ENCODE measurements around the gene EML5. TPM values are rescaled to one million over a fixed set of nuclear protein-coding genes. Genes with fewer than 3 reads are reported as not detected.

EML5 gene
- polyA plus RNA-seq, 1 experiment = 1.2 TPM

DNA sequence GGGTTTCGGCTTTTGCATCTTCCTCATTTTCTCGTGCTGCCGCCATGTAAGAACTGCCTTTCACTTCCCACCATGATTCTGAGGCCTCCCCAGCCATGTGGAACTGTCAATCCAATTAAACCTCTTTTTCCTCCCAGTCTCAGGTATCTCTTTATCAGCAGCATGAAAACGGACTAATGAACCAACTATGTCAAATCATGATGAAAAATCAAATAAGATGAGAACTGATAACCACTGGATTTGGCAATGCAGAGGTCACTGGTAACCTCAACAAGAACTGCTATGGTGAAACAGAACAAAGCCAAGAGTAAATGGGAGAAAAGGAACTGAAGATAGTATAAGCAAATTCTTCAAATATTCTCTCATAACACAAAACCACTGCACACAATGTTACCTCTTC lies 6.0 kb downstream of the EML5 start:
- ChIA-PET CTCF (interaction anchor here (1.6 kb wide), 1 partner anchor 119 kb away, joined by 7 read pairs; no protein-coding TSS in a partner anchor), POLR2A (no interaction called here)
- no peak for DNase-seq (ENCODE audit: low read depth)
- Histone ChIP-seq H3K36me3 (ENCODE audit: control insufficient read depth, insufficient read depth, low read length) (no peaks in the 10 kb centered on the region), H3K4me3 (ENCODE audit: low read depth, low read length) (no peak overlapping the region), H3K27me3 (ENCODE audit: control insufficient read depth, insufficient read depth, low read length) (peaks cover 4% of the 10 kb centered on the region; the same call in 1 of the 2 replicates)
- TF ChIP-seq, protein P1, sequence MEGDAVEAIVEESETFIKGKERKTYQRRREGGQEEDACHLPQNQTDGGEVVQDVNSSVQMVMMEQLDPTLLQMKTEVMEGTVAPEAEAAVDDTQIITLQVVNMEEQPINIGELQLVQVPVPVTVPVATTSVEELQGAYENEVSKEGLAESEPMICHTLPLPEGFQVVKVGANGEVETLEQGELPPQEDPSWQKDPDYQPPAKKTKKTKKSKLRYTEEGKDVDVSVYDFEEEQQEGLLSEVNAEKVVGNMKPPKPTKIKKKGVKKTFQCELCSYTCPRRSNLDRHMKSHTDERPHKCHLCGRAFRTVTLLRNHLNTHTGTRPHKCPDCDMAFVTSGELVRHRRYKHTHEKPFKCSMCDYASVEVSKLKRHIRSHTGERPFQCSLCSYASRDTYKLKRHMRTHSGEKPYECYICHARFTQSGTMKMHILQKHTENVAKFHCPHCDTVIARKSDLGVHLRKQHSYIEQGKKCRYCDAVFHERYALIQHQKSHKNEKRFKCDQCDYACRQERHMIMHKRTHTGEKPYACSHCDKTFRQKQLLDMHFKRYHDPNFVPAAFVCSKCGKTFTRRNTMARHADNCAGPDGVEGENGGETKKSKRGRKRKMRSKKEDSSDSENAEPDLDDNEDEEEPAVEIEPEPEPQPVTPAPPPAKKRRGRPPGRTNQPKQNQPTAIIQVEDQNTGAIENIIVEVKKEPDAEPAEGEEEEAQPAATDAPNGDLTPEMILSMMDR (IDR thresholded peaks at IDR 0.05; ENCODE audit: insufficient read depth, low read depth, low read length) = no peak

DNA sequence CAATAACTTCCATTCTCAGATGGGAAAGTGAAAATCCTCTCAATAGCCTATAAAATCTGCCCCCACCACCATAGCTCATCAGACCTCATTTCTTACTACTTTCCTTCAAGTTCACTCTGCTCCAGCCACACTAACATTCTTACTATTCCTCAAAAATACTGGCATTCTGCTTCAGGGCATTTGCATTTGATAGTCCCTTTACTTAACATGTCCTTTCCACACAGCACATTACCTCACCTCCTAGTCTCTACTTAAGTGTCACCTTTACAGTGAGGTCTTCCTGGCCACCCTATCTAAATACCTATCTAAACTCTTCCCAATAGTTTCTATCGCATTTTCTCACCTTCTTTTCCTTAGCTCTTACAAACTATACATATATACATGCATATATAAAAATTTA lies 6.8 kb downstream of the EML5 start:
- H3K36me3 ChIP-seq (ENCODE audit: control insufficient read depth, insufficient read depth, low read length) = no peaks in the 10 kb centered on the region
- POLR2A ChIA-PET = no interaction called here
- CTCF ChIA-PET = no interaction called here
- H3K27me3 ChIP-seq (ENCODE audit: control insufficient read depth, insufficient read depth, low read length) = peaks cover under 1% of the 10 kb centered on the region; the same call in 1 of the 2 replicates
- no peak for DNase-seq (ENCODE audit: low read depth)
- H3K4me3 ChIP-seq (ENCODE audit: low read depth, low read length) = no peak overlapping the region
- TF ChIP-seq, protein P1 (IDR thresholded peaks at IDR 0.05; ENCODE audit: insufficient read depth, low read depth, low read length) = no peak

DNA sequence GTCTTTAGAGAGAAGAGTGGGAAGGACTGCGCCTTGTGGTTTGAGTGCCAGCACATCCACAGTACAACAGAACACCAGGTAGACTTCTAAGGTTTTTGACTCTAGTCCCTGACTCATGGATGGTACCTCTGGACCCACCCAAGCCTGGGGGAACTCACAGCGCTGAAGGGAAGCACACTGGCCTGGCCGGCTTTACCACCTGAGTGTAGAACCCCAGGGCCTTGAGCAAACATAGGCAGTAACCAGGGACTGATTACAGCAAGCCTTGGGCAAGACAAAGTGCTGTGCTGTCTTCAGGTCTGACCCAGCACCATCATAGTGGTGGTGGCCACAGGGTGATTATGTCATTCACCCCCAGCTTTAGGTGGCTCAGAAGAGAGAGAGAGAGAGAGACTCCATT lies 17.2 kb downstream of the EML5 start:
- POLR2A ChIA-PET = no interaction called here
- no peak for DNase-seq (ENCODE audit: low read depth)
- H3K4me3 ChIP-seq (ENCODE audit: low read depth, low read length) = no peak overlapping the region
- TF ChIP-seq, protein P1 (IDR thresholded peaks at IDR 0.05; ENCODE audit: insufficient read depth, low read depth, low read length) = no peak
- no peaks in the 10 kb centered on the region for H3K36me3 ChIP-seq (ENCODE audit: control insufficient read depth, insufficient read depth, low read length)
- CTCF ChIA-PET = interaction anchor here (0.7 to 1.7 kb wide), 3 partner anchors 16 to 108 kb away, joined by 3 to 5 read pairs (median 4); no protein-coding TSS in a partner anchor
- H3K27me3 ChIP-seq (ENCODE audit: control insufficient read depth, insufficient read depth, low read length) = no peaks in the 10 kb centered on the region

DNA sequence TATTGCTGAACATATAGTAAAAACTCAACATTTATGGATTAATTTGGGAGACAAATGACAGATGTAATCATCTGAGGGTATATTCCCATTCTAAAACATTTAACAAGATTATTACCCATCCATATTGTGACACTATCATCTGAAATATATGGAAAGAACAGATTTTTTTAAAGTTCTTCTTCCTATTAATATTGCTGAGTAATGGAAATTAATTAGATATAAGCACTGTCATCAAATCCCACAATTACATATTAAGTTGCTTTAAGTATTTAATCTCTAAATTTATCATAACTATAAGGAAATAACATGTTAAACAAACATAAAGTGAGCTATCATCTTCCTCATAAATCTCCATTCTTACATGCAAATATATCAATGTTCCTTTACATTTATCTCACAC lies 22.0 kb downstream of the EML5 start:
- Histone ChIP-seq H3K36me3 (ENCODE audit: control insufficient read depth, insufficient read depth, low read length) (no peaks in the 10 kb centered on the region), H3K4me3 (ENCODE audit: low read depth, low read length) (no peak overlapping the region), H3K27me3 (ENCODE audit: control insufficient read depth, insufficient read depth, low read length) (no peaks in the 10 kb centered on the region)
- ChIA-PET POLR2A (no interaction called here), CTCF (no interaction called here)
- no peak for DNase-seq (ENCODE audit: low read depth)
- TF ChIP-seq, protein P1 (IDR thresholded peaks at IDR 0.05; ENCODE audit: insufficient read depth, low read depth, low read length) = no peak

DNA sequence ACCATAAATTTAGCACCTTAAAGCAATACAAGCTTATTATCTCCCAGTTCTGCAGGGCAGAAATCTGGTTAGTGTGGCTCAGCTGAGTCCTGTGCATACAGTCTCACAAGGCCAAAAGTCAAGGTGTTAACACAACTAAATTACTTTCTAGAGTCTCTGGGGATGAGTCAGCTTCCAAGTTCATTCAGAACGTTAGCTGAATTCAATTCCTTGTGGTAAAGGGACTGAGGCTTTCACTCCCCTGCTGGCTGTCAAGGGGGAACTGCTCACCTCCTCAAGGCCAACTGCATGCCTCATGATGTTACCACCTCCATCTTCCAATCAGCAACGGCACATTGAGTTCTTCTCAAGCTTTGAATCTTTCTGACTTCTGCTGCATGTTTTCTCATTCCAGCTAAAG lies 27.6 kb downstream of the EML5 start:
- POLR2A ChIA-PET = no interaction called here
- no peaks in the 10 kb centered on the region for H3K27me3 ChIP-seq (ENCODE audit: control insufficient read depth, insufficient read depth, low read length)
- H3K36me3 ChIP-seq (ENCODE audit: control insufficient read depth, insufficient read depth, low read length) = no peaks in the 10 kb centered on the region
- no peak overlapping the region for H3K4me3 ChIP-seq (ENCODE audit: low read depth, low read length)
- CTCF ChIA-PET = interaction anchor here (0.9 kb wide), 1 partner anchor 15 kb away, joined by 3 read pairs; no protein-coding TSS in a partner anchor
- no peak for DNase-seq (ENCODE audit: low read depth)
- TF ChIP-seq, protein P1 (IDR thresholded peaks at IDR 0.05; ENCODE audit: insufficient read depth, low read depth, low read length) = no peak

Measured in BJ (cell line).